Purkinje cell (primary cell): ENCODE data around the gene ABCA8. TPM values are rescaled to one million over a fixed set of nuclear protein-coding genes. Genes with fewer than 3 reads are reported as not detected.

ENCODE experiments used
- polyA plus RNA-seq: library from polyadenylated mRNA; unstranded; fragments of >200 nt; fragmentation: Nextera tagmentation; gene quantifications from 2 replicates; pipeline ENCODE4 v1.2.1, GENCODE V29; 2014

The ABCA8 gene
- polyA plus RNA-seq, result 5.3 TPM in 2 replicates

GRCh38 chr17:68955181-68955841 lies at the start of gene ABCA8:
ABCA8 (minus strand) TSS chr17:68955392; CDS start chr17:68942034, 13,358 bp downstream.

Other genes with a start within 250 kb of the ABCA8 start
- gene ABCA9, start 105.5 kb upstream of the ABCA8 start, polyA plus RNA-seq, result 1.1 and 3.0 TPM in 2 replicates
- 3.8 and 7.5 TPM in 2 replicates for gene ABCA6, start 186.5 kb upstream of the ABCA8 start, polyA plus RNA-seq